ENCODE data around the gene KIAA1328. TPM values are rescaled to one million over a fixed set of nuclear protein-coding genes. Genes with fewer than 3 reads are reported as not detected.

KIAA1328 gene
- polyA plus RNA-seq, 1 donor from 2014 or later: 8.5 TPM

GRCh38 chr18:37161491-37161890 is 332.6 kb downstream of the KIAA1328 start:
- Histone ChIP-seq H4K20me1 (ENCODE audit: insufficient read depth) (no peaks in the 10 kb centered on the region), H3F3A (ENCODE audit: insufficient read depth, low read length, poor library complexity, severe bottlenecking) (no peaks in the 10 kb centered on the region), H3K9me3 (ENCODE audit: low read length) (no peaks in the 10 kb centered on the region), H3K36me3 (ENCODE audit: insufficient read depth, low read length) (no peaks in the 10 kb centered on the region), H3K27ac (ENCODE audit: low read length) (no peak overlapping the region), H2AFZ (ENCODE audit: low read depth, low read length) (no peak overlapping the region), H3K9ac (ENCODE audit: low read length) (no peak overlapping the region), H3K9me2 (ENCODE audit: insufficient read depth, low read length) (no peaks in the 10 kb centered on the region), H3K79me2 (replicated peaks; ENCODE audit: insufficient read depth, low read length) (no peaks in the 10 kb centered on the region), H3K27me3 (ENCODE audit: insufficient read depth, low read depth, low read length) (no peaks in the 10 kb centered on the region), H3K4me2 (ENCODE audit: low read length) (no peak overlapping the region), H3K4me3 (ENCODE audit: low read length) (no peak overlapping the region)
- TF ChIP-seq POLR2AphosphoS5 (IDR thresholded peaks at IDR 0.05) (no peak), TAF1 (IDR thresholded peaks at IDR 0.05; ENCODE audit: low read depth) (no peak), RAD21 (conservative IDR thresholded peaks at IDR 0.05) (no peak), REST (IDR thresholded peaks at IDR 0.05; ENCODE audit: borderline replicate concordance) (no peak), EZH2 (IDR thresholded peaks at IDR 0.05; ENCODE audit: borderline replicate concordance, insufficient read depth, low read length, poor library complexity, severe bottlenecking) (no peak), SMC3 (conservative IDR thresholded peaks at IDR 0.05; ENCODE audit: poor library complexity) (no peak), MXI1 (conservative IDR thresholded peaks at IDR 0.05; ENCODE audit: poor library complexity, severe bottlenecking) (no peak), EP300 (conservative IDR thresholded peaks at IDR 0.05; ENCODE audit: poor library complexity, severe bottlenecking) (no peak), CTCF (IDR thresholded peaks at IDR 0.05; ENCODE audit: poor library complexity, severe bottlenecking) (no peak)

- H3K36me3 ChIP-seq (ENCODE audit: insufficient read depth, low read length): no peaks in the 10 kb centered on the region
- no peaks in the 10 kb centered on the region for H3F3A ChIP-seq (ENCODE audit: insufficient read depth, low read length, poor library complexity, severe bottlenecking)
- no peak overlapping the region for H3K4me3 ChIP-seq (ENCODE audit: low read length)
- TF ChIP-seq SMC3 (conservative IDR thresholded peaks at IDR 0.05; ENCODE audit: poor library complexity) (no peak), CTCF (IDR thresholded peaks at IDR 0.05; ENCODE audit: poor library complexity, severe bottlenecking) (no peak), RAD21 (conservative IDR thresholded peaks at IDR 0.05) (no peak), TAF1 (IDR thresholded peaks at IDR 0.05; ENCODE audit: low read depth) (no peak), POLR2AphosphoS5 (IDR thresholded peaks at IDR 0.05) (no peak), MXI1 (conservative IDR thresholded peaks at IDR 0.05; ENCODE audit: poor library complexity, severe bottlenecking) (no peak), EZH2 (IDR thresholded peaks at IDR 0.05; ENCODE audit: borderline replicate concordance, insufficient read depth, low read length, poor library complexity, severe bottlenecking) (no peak), REST (IDR thresholded peaks at IDR 0.05; ENCODE audit: borderline replicate concordance) (no peak), EP300 (conservative IDR thresholded peaks at IDR 0.05; ENCODE audit: poor library complexity, severe bottlenecking) (no peak)
- H3K9ac ChIP-seq (ENCODE audit: low read length): no peak overlapping the region
- H2AFZ ChIP-seq (ENCODE audit: low read depth, low read length): no peak overlapping the region
- H4K20me1 ChIP-seq (ENCODE audit: insufficient read depth): no peaks in the 10 kb centered on the region
- H3K27ac ChIP-seq (ENCODE audit: low read length): no peak overlapping the region
- no peaks in the 10 kb centered on the region for H3K79me2 ChIP-seq (replicated peaks; ENCODE audit: insufficient read depth, low read length)
- H3K9me3 ChIP-seq (ENCODE audit: low read length): no peaks in the 10 kb centered on the region
- no peaks in the 10 kb centered on the region for H3K27me3 ChIP-seq (ENCODE audit: insufficient read depth, low read depth, low read length)
- no peaks in the 10 kb centered on the region for H3K9me2 ChIP-seq (ENCODE audit: insufficient read depth, low read length)
- H3K4me2 ChIP-seq (ENCODE audit: low read length): no peak overlapping the region
Observed at GRCh38 chr18:37162551-37162950, 333.6 kb downstream of the KIAA1328 start.

Data from neural cell (in vitro differentiated cells).